D721Med (cell line): ENCODE results near the gene ZFPL1.
A peak's percentile ranks its signal among the peaks of the same experiment; 100 is the strongest.
"Not testable (repeated sequence)": the region's sequence is repeated elsewhere in the genome, so short reads cannot be mapped to it uniquely, and the experiment has no call there.

ENCODE experiments used
- DNase-seq: peaks from one replicate; pipeline ENCODE4 v3.0.0; 2011; ENCODE audit warnings: low spot score; ENCODE audit not compliant: insufficient read length
- FAIRE-seq: peaks from 2 replicates; lab custom pipeline; 2011; peaks lifted over from hg19 to GRCh38; lab: Jason Lieb, UNC
- CTCF ChIP-seq: IDR thresholded peaks from 2 replicates; pipeline ENCODE4 v1.5.1; 2012; ENCODE audit warnings: mild to moderate bottlenecking, control low read depth; ENCODE audit not compliant: insufficient read depth; ENCODE audit errors: missing control alignments

ZFPL1 gene

GRCh38 chr11:65114538-65115171, 30.6 kb downstream of the ZFPL1 start:
- DNase-seq = no peak
- FAIRE-seq = no peak
- TF ChIP-seq CTCF = no peak

GRCh38 chr11:65115361-65116082, 31.5 kb downstream of the ZFPL1 start:
- FAIRE-seq (no peak), DNase-seq (no peak)
- TF ChIP-seq CTCF = no peak

- TF ChIP-seq CTCF = no peak
- DNase-seq (no peak), FAIRE-seq (no peak)
Observed at GRCh38 chr11:65116370-65117205, 32.6 kb downstream of the ZFPL1 start.

- FAIRE-seq (peak; percentile 46), DNase-seq (peak; percentile 87)
- peak; percentile 87 for TF ChIP-seq CTCF
Observed at GRCh38 chr11:65117206-65118096, 33.4 kb downstream of the ZFPL1 start, which contains the start of gene ZNHIT2. TSS of gene ZNHIT2 (minus strand) at chr11:65117701. CDS start at chr11:65117653, 48 bp downstream.

- DNase-seq (no peak), FAIRE-seq (no peak)
- no peak for TF ChIP-seq CTCF
Observed at GRCh38 chr11:65118097-65118837, 34.2 kb downstream of the ZFPL1 start.

- not testable (repeated sequence) for DNase-seq, FAIRE-seq
Observed at GRCh38 chr11:65118891-65119669, 35.1 kb downstream of the ZFPL1 start.
